ENCODE measurements around the gene TTLL3. TPM values are rescaled to one million over a fixed set of nuclear protein-coding genes. Genes with fewer than 3 reads are reported as not detected.

Gene TTLL3
- polyA plus RNA-seq, 1 donor from 2014 or later, result 47.6 TPM

DNA sequence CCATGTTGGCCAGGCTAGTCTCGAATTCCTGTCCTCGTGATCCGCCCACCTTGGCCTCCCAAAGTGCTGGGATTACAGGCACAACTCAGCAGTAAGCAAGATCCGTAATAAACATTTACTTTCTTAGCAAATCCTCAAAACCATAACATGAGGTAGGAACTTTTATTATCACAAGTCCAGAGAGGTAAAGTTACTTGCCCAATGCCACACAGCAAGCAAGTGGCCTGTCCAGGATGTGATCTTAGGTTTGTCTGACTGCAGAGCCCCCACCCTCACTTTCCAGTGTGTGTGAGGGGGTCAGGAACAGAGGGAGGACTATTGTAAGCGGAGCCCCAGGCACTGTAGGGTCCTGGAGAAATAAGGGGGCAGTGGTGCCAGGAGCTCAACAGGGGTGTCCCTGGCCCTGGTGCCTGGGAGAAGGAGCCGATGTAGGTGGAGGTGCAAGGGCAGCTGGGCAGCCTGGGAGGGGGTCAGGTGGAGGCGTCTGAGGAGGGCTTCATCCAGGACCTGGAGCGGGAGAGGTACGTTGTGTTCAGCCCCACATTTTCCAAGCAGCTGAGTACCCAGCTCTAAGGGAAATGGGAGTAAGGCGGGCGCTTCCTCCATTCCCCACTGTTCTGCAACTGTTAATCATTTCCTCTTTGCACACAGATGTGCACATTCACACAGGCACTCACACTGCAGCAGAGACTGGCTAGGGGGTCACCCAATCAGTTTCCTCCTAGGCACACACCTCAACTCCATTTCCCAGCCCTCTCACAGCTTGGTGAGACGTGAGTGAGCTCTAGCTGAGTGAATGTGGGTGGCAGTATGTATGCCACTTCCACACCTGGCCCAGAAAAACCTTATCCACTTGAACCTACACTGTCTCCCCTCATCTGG is 27.9 kb downstream of the TTLL3 start:
- no peak overlapping the region for H3K4me2 ChIP-seq (ENCODE audit: low read length)
- H3K9me2 ChIP-seq (ENCODE audit: insufficient read depth, low read length), result no peaks in the 10 kb centered on the region
- H3K27ac ChIP-seq (ENCODE audit: low read length), result no peak overlapping the region
- TF ChIP-seq EP300 (conservative IDR thresholded peaks at IDR 0.05; ENCODE audit: poor library complexity, severe bottlenecking), result no peak
- TF ChIP-seq, protein P1, sequence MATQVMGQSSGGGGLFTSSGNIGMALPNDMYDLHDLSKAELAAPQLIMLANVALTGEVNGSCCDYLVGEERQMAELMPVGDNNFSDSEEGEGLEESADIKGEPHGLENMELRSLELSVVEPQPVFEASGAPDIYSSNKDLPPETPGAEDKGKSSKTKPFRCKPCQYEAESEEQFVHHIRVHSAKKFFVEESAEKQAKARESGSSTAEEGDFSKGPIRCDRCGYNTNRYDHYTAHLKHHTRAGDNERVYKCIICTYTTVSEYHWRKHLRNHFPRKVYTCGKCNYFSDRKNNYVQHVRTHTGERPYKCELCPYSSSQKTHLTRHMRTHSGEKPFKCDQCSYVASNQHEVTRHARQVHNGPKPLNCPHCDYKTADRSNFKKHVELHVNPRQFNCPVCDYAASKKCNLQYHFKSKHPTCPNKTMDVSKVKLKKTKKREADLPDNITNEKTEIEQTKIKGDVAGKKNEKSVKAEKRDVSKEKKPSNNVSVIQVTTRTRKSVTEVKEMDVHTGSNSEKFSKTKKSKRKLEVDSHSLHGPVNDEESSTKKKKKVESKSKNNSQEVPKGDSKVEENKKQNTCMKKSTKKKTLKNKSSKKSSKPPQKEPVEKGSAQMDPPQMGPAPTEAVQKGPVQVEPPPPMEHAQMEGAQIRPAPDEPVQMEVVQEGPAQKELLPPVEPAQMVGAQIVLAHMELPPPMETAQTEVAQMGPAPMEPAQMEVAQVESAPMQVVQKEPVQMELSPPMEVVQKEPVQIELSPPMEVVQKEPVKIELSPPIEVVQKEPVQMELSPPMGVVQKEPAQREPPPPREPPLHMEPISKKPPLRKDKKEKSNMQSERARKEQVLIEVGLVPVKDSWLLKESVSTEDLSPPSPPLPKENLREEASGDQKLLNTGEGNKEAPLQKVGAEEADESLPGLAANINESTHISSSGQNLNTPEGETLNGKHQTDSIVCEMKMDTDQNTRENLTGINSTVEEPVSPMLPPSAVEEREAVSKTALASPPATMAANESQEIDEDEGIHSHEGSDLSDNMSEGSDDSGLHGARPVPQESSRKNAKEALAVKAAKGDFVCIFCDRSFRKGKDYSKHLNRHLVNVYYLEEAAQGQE (IDR thresholded peaks at IDR 0.05; ENCODE audit: borderline replicate concordance), result no peak
- TF ChIP-seq TAF1 (IDR thresholded peaks at IDR 0.05; ENCODE audit: low read depth), result no peak
- TF ChIP-seq POLR2AphosphoS5 (IDR thresholded peaks at IDR 0.05), result no peak
- TF ChIP-seq MXI1 (conservative IDR thresholded peaks at IDR 0.05; ENCODE audit: poor library complexity, severe bottlenecking), result no peak
- no peak for TF ChIP-seq EZH2 (IDR thresholded peaks at IDR 0.05; ENCODE audit: borderline replicate concordance, insufficient read depth, low read length, poor library complexity, severe bottlenecking)
- H3F3A ChIP-seq (ENCODE audit: insufficient read depth, low read length, poor library complexity, severe bottlenecking), result no peaks in the 10 kb centered on the region
- no peaks in the 10 kb centered on the region for H3K79me2 ChIP-seq (replicated peaks; ENCODE audit: insufficient read depth, low read length)
- H3K36me3 ChIP-seq (ENCODE audit: insufficient read depth, low read length), result no peaks in the 10 kb centered on the region
- no peak overlapping the region for H3K9ac ChIP-seq (ENCODE audit: low read length)
- no peaks in the 10 kb centered on the region for H3K9me3 ChIP-seq (ENCODE audit: low read length)
- no peak overlapping the region for H2AFZ ChIP-seq (ENCODE audit: low read depth, low read length)
- no peaks in the 10 kb centered on the region for H4K20me1 ChIP-seq (ENCODE audit: insufficient read depth)
- no peaks in the 10 kb centered on the region for H3K27me3 ChIP-seq (ENCODE audit: insufficient read depth, low read depth, low read length)
- no peak overlapping the region for H3K4me3 ChIP-seq (ENCODE audit: low read length)

DNA sequence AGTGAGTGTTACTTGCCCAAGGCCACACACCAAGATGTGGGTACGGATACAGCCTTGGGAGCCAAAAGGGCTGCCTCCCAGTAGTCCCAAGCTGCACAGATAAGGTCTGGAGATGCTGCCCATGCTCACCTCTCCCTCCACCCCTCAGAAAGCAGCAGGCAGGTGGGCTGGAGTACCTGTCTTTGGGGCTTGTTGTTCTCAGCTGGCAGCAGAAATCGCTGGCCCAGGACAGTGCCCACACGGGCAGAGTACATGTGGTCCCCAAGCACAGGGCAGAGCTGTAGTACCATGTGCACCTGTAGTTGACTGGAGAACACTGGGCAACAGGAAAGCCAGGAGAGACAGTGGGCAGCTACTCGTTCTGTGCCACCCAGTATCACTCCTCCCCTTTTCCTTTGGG is 28.8 kb downstream of the TTLL3 start:
- Histone ChIP-seq H3F3A (ENCODE audit: insufficient read depth, low read length, poor library complexity, severe bottlenecking) (no peaks in the 10 kb centered on the region), H3K79me2 (replicated peaks; ENCODE audit: insufficient read depth, low read length) (no peaks in the 10 kb centered on the region), H3K27me3 (ENCODE audit: insufficient read depth, low read depth, low read length) (no peaks in the 10 kb centered on the region), H3K9me2 (ENCODE audit: insufficient read depth, low read length) (no peaks in the 10 kb centered on the region), H3K36me3 (ENCODE audit: insufficient read depth, low read length) (no peaks in the 10 kb centered on the region), H3K27ac (ENCODE audit: low read length) (no peak overlapping the region), H3K4me2 (ENCODE audit: low read length) (no peak overlapping the region), H3K9ac (ENCODE audit: low read length) (no peak overlapping the region), H4K20me1 (ENCODE audit: insufficient read depth) (no peaks in the 10 kb centered on the region), H2AFZ (ENCODE audit: low read depth, low read length) (no peak overlapping the region), H3K9me3 (ENCODE audit: low read length) (no peaks in the 10 kb centered on the region), H3K4me3 (ENCODE audit: low read length) (no peak overlapping the region)
- TF ChIP-seq EP300 (conservative IDR thresholded peaks at IDR 0.05; ENCODE audit: poor library complexity, severe bottlenecking) (no peak), POLR2AphosphoS5 (IDR thresholded peaks at IDR 0.05) (no peak), RAD21 (conservative IDR thresholded peaks at IDR 0.05) (no peak), SMC3 (conservative IDR thresholded peaks at IDR 0.05; ENCODE audit: poor library complexity) (no peak), EZH2 (IDR thresholded peaks at IDR 0.05; ENCODE audit: borderline replicate concordance, insufficient read depth, low read length, poor library complexity, severe bottlenecking) (no peak), TAF1 (IDR thresholded peaks at IDR 0.05; ENCODE audit: low read depth) (no peak)
- TF ChIP-seq, protein P1 (IDR thresholded peaks at IDR 0.05; ENCODE audit: borderline replicate concordance), result no peak
- TF ChIP-seq, protein P2, sequence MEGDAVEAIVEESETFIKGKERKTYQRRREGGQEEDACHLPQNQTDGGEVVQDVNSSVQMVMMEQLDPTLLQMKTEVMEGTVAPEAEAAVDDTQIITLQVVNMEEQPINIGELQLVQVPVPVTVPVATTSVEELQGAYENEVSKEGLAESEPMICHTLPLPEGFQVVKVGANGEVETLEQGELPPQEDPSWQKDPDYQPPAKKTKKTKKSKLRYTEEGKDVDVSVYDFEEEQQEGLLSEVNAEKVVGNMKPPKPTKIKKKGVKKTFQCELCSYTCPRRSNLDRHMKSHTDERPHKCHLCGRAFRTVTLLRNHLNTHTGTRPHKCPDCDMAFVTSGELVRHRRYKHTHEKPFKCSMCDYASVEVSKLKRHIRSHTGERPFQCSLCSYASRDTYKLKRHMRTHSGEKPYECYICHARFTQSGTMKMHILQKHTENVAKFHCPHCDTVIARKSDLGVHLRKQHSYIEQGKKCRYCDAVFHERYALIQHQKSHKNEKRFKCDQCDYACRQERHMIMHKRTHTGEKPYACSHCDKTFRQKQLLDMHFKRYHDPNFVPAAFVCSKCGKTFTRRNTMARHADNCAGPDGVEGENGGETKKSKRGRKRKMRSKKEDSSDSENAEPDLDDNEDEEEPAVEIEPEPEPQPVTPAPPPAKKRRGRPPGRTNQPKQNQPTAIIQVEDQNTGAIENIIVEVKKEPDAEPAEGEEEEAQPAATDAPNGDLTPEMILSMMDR (IDR thresholded peaks at IDR 0.05; ENCODE audit: poor library complexity, severe bottlenecking), result no peak
